ENCODE data around the gene PLAC9. TPM values are rescaled to one million over a fixed set of nuclear protein-coding genes. Genes with fewer than 3 reads are reported as not detected.

PLAC9 gene
- total RNA-seq, 1 experiment from 2014 or later, result 7.3 TPM

DNA sequence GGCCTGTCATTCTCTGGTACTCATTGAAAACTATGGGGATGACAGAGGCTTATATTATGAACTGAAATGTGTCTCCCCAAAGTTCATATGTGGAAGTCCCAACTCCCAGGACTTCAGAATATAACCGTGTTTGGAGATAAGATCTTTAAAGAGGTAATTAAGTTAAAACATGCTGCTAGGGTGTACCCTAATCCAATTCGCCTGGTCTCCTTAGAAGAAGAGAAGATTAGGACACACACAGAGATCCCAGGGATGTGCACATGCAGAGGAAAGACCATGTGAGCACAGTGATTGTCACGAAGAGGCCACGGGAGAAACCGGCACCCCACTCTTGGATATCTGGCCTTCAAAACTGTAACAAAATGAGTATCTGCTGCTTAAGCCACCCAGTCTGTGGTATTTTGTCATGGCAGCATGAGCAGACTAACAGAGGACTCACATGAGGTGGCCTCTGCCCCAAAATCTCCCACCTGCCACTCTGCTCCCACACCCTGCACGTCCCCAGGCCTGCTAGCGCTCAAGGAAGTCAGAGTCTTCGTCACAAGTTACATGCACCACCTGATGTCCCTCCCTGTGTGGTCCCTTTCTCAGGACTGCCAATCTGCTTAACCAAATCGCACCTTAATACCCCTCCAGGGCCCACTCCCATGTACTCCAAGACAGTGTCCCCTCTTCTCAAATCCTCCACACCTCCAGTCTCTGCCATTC lies 26.8 kb downstream of the PLAC9 start (continued):
- TF ChIP-seq, protein P1, sequence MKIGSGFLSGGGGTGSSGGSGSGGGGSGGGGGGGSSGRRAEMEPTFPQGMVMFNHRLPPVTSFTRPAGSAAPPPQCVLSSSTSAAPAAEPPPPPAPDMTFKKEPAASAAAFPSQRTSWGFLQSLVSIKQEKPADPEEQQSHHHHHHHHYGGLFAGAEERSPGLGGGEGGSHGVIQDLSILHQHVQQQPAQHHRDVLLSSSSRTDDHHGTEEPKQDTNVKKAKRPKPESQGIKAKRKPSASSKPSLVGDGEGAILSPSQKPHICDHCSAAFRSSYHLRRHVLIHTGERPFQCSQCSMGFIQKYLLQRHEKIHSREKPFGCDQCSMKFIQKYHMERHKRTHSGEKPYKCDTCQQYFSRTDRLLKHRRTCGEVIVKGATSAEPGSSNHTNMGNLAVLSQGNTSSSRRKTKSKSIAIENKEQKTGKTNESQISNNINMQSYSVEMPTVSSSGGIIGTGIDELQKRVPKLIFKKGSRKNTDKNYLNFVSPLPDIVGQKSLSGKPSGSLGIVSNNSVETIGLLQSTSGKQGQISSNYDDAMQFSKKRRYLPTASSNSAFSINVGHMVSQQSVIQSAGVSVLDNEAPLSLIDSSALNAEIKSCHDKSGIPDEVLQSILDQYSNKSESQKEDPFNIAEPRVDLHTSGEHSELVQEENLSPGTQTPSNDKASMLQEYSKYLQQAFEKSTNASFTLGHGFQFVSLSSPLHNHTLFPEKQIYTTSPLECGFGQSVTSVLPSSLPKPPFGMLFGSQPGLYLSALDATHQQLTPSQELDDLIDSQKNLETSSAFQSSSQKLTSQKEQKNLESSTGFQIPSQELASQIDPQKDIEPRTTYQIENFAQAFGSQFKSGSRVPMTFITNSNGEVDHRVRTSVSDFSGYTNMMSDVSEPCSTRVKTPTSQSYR (CRISPR knock-in tag; IDR thresholded peaks at IDR 0.05), result no peak
- no peak for TF ChIP-seq SP1 (CRISPR knock-in tag; conservative IDR thresholded peaks at IDR 0.05)
- TF ChIP-seq, protein P2, sequence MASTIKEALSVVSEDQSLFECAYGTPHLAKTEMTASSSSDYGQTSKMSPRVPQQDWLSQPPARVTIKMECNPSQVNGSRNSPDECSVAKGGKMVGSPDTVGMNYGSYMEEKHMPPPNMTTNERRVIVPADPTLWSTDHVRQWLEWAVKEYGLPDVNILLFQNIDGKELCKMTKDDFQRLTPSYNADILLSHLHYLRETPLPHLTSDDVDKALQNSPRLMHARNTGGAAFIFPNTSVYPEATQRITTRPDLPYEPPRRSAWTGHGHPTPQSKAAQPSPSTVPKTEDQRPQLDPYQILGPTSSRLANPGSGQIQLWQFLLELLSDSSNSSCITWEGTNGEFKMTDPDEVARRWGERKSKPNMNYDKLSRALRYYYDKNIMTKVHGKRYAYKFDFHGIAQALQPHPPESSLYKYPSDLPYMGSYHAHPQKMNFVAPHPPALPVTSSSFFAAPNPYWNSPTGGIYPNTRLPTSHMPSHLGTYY (CRISPR knock-in tag; IDR thresholded peaks at IDR 0.05), result no peak
- TF ChIP-seq, protein P3, sequence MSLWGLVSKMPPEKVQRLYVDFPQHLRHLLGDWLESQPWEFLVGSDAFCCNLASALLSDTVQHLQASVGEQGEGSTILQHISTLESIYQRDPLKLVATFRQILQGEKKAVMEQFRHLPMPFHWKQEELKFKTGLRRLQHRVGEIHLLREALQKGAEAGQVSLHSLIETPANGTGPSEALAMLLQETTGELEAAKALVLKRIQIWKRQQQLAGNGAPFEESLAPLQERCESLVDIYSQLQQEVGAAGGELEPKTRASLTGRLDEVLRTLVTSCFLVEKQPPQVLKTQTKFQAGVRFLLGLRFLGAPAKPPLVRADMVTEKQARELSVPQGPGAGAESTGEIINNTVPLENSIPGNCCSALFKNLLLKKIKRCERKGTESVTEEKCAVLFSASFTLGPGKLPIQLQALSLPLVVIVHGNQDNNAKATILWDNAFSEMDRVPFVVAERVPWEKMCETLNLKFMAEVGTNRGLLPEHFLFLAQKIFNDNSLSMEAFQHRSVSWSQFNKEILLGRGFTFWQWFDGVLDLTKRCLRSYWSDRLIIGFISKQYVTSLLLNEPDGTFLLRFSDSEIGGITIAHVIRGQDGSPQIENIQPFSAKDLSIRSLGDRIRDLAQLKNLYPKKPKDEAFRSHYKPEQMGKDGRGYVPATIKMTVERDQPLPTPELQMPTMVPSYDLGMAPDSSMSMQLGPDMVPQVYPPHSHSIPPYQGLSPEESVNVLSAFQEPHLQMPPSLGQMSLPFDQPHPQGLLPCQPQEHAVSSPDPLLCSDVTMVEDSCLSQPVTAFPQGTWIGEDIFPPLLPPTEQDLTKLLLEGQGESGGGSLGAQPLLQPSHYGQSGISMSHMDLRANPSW (CRISPR knock-in tag; conservative IDR thresholded peaks at IDR 0.05; ENCODE audit: low read depth), result no peak

DNA sequence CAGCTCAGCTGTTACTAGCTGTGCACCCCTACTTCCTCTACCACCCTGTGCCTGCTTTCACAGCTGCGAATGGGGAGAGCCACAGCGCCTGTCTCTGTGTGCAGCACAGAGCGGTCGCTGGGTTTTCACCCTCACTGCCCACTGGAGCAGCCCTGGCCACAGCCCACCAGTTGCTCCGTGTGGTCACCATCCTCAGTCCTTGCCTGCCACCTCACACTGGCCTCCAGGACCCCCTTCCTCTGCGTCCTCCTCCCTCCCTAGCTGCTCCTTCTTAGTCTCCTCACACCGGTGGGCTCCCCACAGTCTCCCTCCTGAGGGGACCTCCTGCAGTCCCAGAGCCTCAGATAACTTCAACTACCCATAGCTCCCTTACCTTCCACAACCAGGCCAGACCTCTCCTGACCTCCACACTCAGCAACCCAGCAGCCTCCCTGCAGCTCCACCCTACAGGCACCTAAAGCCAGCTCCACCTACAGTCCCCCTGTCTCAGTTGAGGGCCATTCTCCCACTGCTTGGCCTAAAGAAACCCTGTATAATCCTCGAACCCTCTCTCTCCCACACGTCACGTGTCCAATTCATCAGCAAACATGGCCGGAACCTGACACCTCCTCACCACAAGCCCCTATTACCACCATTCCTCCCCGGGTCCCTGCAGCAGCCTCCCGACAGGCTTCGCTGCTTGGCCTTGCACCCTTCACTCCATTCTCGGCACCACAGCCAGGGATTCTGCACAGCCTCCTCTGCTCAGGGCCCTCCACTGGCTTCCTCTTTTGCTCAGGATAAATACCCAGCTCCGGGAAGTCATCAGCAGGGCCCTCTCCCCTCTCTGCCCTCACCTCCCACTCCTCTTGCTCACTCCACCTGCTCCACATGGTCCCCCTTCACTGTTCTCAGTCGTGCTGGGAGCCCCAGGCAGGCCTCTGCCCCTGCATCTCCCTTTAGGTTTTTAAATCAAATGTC lies 28.1 kb downstream of the PLAC9 start:
- Mint-ChIP-seq H3K4me1 (peaks cover 18% of the 10 kb centered on the region), H3K36me3 (peaks cover 50% of the 10 kb centered on the region), H3K27me3 (ENCODE audit: low read depth) (no peaks in the 10 kb centered on the region), H3K4me3 (no peak overlapping the region), H3K9me3 (no peaks in the 10 kb centered on the region), H3K27ac (peak overlapping the region; percentile 78)
- DNase-seq (ENCODE audit: low spot score) (no peak), ATAC-seq (no peak)
- CTCF ChIA-PET, result interaction anchor here (0.6 to 2.1 kb wide), 3 partner anchors 47 to 62 kb away, joined by 3 to 15 read pairs (median 3); no protein-coding TSS in a partner anchor
- POLR2A ChIA-PET, result no interaction called here
- TF ChIP-seq, protein P4, sequence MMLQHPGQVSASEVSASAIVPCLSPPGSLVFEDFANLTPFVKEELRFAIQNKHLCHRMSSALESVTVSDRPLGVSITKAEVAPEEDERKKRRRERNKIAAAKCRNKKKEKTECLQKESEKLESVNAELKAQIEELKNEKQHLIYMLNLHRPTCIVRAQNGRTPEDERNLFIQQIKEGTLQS (CRISPR knock-in tag; conservative IDR thresholded peaks at IDR 0.05), result no peak
- TF ChIP-seq ZNF138 (CRISPR knock-in tag; conservative IDR thresholded peaks at IDR 0.05) (no peak), HMGA2 (CRISPR knock-in tag; IDR thresholded peaks at IDR 0.05) (no peak), ZNF232 (CRISPR knock-in tag; IDR thresholded peaks at IDR 0.05) (no peak), JAZF1 (CRISPR knock-in tag; IDR thresholded peaks at IDR 0.05) (no peak), TEAD4 (CRISPR knock-in tag; IDR thresholded peaks at IDR 0.05) (no peak), NR1H2 (CRISPR knock-in tag; IDR thresholded peaks at IDR 0.05) (no peak), NFE2L1 (CRISPR knock-in tag; IDR thresholded peaks at IDR 0.05) (no peak), ZNF219 (CRISPR knock-in tag; IDR thresholded peaks at IDR 0.05; ENCODE audit: borderline replicate concordance) (no peak), RORB (CRISPR knock-in tag; IDR thresholded peaks at IDR 0.05) (no peak), GRHL2 (CRISPR knock-in tag; IDR thresholded peaks at IDR 0.05; ENCODE audit: insufficient replicate concordance, severe bottlenecking) (no peak), KAT7 (CRISPR knock-in tag; IDR thresholded peaks at IDR 0.05; ENCODE audit: borderline replicate concordance) (no peak), NFYB (CRISPR knock-in tag; conservative IDR thresholded peaks at IDR 0.05; ENCODE audit: low read depth) (no peak)
- TF ChIP-seq, protein P5, sequence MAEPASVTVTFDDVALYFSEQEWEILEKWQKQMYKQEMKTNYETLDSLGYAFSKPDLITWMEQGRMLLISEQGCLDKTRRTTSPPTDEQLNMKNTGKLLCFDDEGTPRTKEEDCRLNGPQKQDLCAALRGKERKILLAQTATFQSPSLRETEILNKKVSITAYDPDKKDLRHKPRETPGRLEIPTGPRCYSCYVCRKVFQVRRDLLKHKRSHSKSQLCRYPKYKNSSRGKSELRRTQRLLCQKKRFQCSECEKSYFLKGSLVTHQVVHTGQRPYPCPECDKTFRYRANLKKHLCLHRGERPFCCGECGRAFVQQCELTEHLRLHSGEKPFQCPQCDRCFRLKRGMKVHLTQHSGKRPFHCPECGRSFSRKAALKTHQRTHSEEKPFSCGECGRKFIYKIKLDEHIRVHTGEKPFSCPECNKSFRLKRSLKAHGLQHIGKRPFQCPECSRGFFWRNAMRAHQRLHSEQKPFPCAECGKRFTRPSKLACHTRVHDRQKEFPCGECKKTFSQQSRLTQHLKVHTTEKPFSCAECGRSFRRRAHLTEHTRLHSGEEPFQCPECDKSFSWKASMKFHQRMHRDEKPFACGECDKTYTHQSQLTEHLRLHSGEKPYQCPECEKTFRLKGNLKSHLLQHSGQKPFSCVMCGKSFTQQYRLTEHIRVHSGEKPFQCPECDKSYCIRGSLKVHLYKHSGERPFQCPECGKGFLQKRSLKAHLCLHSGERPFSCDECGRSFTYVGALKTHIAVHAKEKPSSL (CRISPR knock-in tag; conservative IDR thresholded peaks at IDR 0.05), result no peak
- TF ChIP-seq, protein P6, sequence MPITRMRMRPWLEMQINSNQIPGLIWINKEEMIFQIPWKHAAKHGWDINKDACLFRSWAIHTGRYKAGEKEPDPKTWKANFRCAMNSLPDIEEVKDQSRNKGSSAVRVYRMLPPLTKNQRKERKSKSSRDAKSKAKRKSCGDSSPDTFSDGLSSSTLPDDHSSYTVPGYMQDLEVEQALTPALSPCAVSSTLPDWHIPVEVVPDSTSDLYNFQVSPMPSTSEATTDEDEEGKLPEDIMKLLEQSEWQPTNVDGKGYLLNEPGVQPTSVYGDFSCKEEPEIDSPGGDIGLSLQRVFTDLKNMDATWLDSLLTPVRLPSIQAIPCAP (CRISPR knock-in tag; IDR thresholded peaks at IDR 0.05), result no peak
- TF ChIP-seq, protein P7, sequence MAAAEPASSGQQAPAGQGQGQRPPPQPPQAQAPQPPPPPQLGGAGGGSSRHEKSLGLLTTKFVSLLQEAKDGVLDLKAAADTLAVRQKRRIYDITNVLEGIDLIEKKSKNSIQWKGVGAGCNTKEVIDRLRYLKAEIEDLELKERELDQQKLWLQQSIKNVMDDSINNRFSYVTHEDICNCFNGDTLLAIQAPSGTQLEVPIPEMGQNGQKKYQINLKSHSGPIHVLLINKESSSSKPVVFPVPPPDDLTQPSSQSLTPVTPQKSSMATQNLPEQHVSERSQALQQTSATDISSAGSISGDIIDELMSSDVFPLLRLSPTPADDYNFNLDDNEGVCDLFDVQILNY (CRISPR knock-in tag; IDR thresholded peaks at IDR 0.05), result no peak

Data from WTC11 (cell line).